Dedifferentiated amniotic fluid mesenchymal stem cell (primary cell): ENCODE results near the gene KRTAP19-1.
"Not testable (repeated sequence)": the region's sequence is repeated elsewhere in the genome, so short reads cannot be mapped to it uniquely, and the experiment has no call there.

Experiments used
- DNase-seq: peaks from one replicate; pipeline ENCODE4 v3.0.0-alpha.2; 2016; ENCODE audit errors: extremely low spot score

KRTAP19-1 gene

DNA sequence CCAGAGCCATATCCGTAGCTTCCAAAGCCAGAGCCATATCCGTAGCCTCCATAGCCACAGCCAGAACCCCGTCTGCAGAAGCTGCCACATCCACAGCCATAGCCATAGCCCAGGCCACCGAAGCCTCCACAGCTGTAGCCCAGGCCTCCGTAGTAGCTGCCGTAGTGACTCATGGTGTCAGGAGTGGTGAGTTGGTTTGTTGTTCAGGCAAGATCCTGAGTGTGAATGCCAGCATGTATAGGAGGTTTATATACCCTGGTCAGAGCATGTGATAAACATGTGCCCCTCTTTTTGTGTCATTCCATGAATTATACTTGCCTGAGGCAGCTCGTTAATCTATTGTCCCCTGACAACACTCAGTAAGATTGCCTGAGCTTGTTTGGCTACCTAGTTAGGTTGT lies at the start of gene KRTAP19-1:
KRTAP19-1 (minus strand) TSS at position 223 of the 400 bp plus-strand sequence; CDS start at position 173, 50 bp downstream.
- DNase-seq = no peak

DNA sequence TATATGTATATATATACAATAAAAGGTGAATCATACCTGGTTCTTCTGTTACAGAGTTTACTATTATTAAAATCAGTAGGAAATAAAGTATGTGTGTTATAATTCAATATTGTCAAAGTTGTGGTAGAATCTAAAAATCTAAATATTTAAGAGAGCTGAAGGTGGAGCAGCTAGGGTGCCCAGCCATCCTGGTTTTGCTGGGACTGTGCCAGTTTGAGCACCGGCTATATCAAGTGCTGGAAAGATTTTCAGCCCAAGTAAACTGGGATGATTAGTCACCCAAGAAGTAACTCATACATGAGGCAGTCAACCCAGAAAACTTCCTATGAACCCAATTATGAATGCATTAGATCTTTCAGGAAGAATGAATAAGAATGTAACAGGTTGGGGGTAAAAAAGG lies 38.7 kb upstream of the KRTAP19-1 start:
- DNase-seq = no peak

GRCh38 chr21:30515681-30516080 lies 35.5 kb upstream of the KRTAP19-1 start:
- DNase-seq = no peak

DNA sequence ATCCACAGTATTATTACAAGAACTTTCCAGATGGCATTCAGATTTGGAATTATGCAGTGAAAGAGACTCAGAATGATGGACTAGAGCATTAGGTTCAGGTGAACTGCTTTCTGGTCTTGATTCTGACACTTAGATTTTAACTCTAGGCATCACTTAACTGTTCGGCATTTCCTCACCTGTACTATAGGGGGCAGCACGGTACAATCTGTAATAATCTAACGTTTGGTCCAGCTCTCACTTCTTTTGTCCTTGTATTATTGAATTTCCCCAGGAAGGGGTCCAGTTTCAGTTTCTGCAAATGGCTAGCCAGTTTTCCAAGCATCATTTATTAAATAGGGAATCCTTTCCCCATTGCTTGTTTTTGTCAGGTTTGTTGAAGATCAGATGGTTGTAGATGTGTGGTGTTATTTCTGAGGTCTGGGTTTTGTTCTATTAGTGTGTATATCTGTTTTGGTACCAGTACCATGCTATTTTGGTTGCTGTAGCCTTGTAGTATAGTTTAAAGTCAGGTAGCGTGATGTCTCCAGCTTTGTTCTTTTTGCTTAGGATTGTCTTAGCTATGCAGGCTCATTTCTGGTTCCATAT lies 25.5 kb upstream of the KRTAP19-1 start:
- DNase-seq = not testable (repeated sequence)

DNA sequence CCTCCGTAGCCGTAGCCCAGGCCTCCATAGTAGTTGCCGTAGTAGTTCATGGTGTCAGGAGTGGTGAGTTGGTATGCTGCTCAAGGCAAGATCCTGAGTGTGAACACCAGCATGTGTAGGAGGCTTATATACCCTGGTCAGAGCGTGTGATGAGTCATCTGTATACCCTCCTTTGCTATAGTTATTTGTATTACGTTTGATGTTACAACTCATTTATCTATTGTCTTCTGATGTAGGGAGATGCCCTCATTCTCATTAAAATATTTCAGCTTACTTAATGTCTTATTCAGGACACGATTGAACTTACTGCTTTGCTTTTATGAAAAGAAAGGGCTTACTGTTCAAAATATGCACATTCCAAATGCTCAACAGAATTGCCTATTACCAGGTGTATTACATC lies 21.9 kb upstream of the KRTAP19-1 start, which contains the start of gene KRTAP19-5:
KRTAP19-5 (minus strand) TSS at position 101 of the 400 bp plus-strand sequence; CDS start at position 50, 51 bp downstream.
- DNase-seq = no peak

GRCh38 chr21:30497065-30497464 lies 16.9 kb upstream of the KRTAP19-1 start, which contains the start of gene KRTAP19-4:
Gene KRTAP19-4 (minus strand): TSS chr21:30497165. CDS start chr21:30497110, 55 bp downstream.
- DNase-seq = no peak

GRCh38 chr21:30491963-30492428 lies 11.8 kb upstream of the KRTAP19-1 start, which contains the start of gene KRTAP19-3:
Gene KRTAP19-3 (minus strand): TSS chr21:30492013. CDS start chr21:30491957, 56 bp downstream.
- no peak for DNase-seq

DNA sequence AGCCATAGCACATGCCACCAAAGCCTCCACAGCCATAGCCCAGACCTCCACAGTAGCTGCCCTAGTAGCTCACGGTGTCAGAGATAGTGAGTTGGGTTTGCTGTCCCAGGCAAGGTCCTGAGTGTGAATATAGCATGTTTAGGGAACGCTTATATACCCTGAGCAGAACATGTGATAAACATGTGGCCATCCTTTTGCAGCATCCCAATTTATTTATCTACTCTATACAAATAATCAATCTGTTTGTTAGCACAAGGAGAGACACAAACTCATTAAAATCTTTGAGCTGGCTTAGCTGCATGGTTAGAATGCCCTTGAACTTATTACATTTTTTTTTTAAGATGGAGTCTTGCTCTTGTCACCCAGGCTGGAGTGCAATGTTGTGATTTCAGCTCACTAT lies 7.2 kb upstream of the KRTAP19-1 start, which contains the start of gene KRTAP19-2:
KRTAP19-2 (minus strand) TSS at position 101 of the 400 bp plus-strand sequence; CDS start at position 13, 88 bp downstream.
- no peak for DNase-seq

DNA sequence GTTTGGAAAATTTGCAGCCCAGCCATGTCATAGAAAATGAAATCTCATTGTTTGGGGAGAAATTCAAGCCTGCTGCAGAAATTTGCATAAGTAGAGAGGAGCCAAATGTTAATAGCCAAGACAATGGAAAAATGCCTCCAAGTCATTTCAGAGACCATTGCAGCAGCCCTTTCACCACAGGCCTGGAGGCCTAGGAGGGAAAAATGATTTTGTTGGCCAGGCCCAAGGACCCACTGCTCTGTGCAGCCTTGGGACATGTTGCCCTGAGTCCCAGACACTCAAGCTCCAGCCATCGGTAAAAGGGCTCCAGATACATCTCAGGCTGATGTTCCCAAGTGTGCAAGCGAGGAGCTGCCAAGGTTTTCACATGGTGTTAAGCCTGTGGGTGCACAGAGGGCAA lies 6.0 kb upstream of the KRTAP19-1 start:
- no peak for DNase-seq

DNA sequence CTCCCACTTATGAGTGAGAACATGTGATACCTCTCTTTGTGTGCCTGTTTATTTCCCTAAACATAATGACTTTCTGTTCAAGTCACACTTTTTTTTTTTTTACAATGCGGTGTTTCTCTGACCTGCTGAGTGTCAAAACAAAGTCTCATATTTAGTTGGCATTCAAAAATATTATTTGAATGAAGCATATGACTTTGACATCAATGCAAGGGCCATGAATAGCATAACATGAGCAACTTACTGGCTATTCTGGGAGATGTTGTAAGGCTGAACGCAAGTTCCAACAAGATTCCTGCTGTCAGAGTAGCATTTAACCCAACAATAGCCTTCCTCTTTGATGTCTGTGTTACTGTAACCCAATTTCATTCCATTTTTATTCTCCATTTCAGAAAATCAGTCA lies 2.0 kb upstream of the KRTAP19-1 start:
- DNase-seq = no peak

DNA sequence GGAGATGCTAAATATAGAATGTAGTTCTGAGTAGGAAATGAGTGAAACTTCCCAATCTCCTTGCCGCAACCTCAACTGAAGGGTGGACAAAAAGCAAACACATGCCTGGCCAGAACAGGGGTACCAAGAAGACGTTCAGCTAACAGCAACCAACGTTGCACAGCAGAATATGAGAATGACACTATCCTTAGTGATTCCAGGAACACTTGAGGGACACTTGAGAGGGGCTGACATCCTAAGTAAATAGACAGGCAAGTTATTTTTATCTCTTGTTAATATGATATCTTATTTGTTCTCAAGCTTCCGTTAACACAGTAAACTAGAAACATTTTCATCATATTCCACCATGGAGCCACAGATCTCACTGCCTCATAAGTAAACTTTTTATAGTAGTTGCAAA lies 908 bp downstream of the KRTAP19-1 start:
- no peak for DNase-seq

- no peak for DNase-seq
Measured at GRCh38 chr21:30478004-30478403, 2.2 kb downstream of the KRTAP19-1 start.

DNA sequence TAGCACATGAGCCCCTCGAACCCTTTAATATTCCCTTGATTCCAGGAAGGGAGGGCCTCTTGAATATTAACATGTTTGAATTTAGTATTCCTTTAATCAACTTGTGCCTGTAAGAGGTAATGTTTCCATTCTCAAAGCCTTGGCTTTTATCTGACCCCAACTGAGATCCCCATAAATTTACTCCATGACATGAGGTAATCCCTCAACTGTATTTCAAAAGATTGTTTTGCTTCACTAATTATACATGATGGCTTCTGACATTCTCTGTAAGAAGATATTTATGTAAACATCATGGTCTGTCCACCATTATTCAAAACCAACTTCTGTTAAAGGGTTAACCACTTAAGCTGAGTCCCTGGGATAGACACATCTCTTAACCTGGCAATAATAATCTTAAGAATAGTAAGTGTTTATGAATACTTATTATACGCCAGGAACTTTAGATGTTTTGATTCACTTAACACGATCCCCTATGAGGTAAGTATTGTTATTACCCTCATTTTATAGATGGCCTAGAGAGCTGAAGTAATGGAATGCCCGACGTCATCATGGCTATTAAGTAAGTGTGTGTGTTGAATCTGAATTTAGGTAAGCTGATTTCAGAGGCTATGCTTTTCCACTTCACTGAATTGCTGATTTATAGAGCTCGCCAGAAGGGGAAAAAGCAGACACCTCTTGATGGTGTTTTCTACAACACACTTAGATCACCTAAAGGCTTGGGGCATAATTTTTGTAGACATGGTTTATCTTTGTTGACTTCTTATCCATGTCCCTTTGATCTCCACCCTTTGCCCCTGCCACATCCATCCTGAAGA lies 11.1 kb downstream of the KRTAP19-1 start:
- no peak for DNase-seq

DNA sequence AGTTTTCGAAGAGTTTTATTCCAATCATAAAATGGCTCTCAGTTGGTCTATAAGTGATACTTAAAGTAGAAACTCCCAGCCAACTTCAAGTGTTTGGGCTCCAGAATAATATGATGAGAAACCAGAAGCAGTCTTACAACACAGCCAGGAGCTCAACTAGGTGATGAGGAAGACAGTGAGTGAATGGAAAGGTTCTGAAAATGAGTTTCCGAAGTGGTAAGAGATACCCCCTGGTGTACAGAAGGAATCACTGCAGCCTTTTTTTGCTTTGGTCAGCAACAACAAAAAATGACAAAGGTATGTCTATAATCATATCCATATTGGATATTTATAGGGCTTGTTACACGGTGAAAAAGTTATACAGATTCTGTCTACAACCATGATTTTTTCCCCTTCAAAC lies 16.5 kb downstream of the KRTAP19-1 start:
- DNase-seq = no peak

DNA sequence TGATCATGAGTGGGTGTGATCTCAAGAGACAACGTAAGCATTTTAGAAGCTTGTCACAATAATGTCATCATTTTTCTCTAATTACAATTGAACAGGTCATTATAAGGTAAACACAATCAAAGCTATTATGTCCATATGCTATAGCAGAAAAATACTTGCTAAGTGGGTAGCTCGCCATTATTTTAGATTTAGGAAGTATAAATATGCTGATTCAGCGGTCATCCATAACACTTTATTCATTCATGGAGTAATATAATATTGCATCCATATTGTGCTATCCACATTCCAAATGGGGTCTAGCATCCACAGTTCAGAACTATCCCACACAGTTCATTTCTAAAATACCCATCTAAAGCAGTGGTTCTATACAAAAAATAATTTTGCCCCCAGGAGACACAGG lies 31.7 kb downstream of the KRTAP19-1 start:
- no peak for DNase-seq

DNA sequence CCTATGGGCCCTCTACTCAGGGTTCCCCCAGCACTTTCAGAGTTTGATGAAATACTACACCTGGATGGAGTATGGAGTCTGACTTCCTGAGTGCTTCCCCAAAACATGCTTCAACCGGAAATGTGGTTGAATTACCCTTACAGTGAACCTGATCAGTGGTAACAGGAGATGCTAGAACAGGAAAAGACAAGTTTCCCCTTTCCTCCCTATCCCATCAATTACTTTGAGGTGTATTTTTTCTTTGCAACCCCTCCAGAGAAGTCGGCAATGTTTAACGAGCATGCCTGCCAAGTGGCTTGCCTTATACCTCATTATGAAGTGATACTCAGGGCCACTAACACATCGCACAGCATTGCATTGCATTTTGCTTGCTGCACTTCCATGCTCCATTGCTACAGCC lies 33.1 kb downstream of the KRTAP19-1 start:
- no peak for DNase-seq

- no peak for DNase-seq
Measured at GRCh38 chr21:30444204-30444603, 36.0 kb downstream of the KRTAP19-1 start.

DNA sequence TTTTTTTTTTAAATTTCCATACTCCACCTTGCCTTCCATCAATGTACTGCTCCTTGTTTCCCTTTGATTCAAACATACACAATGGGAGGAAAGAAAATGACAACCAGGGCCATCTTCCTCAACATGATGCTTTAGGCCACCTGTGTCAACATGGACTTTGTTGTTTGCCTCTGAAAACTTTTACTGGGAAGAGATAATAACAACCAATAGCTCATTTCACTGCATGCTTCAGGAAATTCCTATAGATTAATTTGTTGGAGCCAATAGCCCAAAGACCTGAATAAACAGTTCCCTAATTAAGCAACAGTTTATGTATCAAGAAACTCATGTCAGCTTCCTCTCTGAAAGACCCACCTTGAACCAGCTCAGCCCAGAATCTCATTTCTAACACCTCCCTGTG lies 36.9 kb downstream of the KRTAP19-1 start:
- DNase-seq = no peak

- DNase-seq = no peak
Measured at GRCh38 chr21:30439975-30440374, 40.2 kb downstream of the KRTAP19-1 start, which contains the start of gene KRTAP15-1. Gene KRTAP15-1 (plus strand): TSS chr21:30440275. CDS start chr21:30440328, 53 bp downstream.

DNA sequence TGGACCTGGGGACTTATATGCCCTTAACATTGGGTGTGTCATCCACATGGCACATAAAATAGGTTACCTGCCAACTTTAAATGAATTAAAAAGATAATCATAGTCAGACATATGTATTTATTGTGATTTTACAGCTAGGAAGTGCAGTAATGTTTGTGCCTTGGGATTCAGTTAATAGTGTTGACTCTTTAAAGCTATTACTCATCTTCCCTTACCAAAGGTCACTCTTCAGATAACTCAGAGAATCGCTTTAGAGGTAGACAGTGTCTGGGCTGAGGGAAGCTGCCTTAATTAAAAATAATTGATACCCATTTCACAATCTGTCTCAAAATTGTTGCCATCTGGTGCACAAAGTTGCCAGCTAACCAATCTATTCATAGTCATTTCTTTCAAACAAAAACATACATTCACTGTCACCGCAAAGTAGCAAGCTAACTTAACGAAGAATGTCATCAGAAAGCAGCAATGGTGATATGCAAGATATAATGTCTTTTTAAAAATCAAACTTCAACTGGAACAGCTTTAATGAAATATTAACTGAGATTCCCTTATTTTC lies 43.1 kb downstream of the KRTAP19-1 start:
- DNase-seq = no peak

GRCh38 chr21:30434033-30434631 lies 46.0 kb downstream of the KRTAP19-1 start:
- no peak for DNase-seq

DNA sequence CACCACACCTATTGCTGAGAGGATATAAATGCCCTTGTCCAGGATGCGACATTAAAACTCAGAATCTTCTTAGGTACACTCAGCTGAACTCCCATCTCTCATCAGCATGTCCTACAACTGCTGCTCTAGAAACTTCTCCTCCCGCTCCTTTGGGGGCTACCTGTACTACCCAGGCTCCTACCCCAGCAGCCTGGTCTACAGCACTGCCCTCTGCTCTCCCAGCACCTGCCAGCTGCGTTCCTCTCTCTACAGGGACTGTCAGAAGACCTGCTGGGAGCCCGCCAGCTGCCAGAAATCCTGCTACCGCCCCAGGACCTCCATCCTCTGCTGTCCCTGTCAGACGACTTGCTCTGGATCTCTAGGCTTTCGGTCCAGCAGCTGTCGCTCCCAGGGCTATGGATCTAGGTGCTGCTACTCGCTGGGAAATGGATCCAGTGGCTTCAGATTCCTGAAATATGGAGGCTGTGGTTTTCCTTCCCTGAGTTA lies 50.0 kb downstream of the KRTAP19-1 start, which contains the start of gene KRTAP13-4:
KRTAP13-4 (plus strand) TSS at position 51 of the 486 bp plus-strand sequence; CDS start at position 107, 56 bp downstream.
- DNase-seq = no peak
